ENCODE results near the gene LETM1. TPM values are rescaled to one million over a fixed set of nuclear protein-coding genes. Genes with fewer than 3 reads are reported as not detected.

Gene LETM1
- total and polyA plus RNA-seq, 10 donors, result 6.5 to 47.7 (median 34.7) TPM

DNA sequence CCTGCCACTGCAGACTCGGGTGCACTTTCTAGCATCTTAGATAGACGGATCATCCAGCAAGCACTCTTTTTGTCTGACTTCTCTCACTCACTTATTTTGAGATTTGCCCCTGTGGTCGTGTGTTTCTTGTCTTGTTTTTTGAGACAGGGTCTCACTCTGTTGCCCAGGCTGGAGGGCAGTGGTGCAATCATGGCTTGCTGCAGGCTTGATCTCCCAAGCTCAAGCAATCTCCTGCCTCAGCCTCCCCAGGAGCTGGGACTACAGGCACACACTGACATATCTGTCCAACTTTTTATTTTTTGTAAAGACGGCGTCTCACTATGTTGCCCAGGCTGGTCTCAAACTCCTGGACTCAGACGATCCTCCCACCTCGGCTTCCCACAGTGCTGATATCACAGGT lies 36.1 kb downstream of the LETM1 start:
- intact Hi-C loops (cut with DNase I; ENCODE audit: low total_unique reads), result no loop called here
- DNase-seq, result no peak
- 90 to 96% (median 93%) methylated on average over 7 of the region's 7 CpGs for WGBS, 5 donors

DNA sequence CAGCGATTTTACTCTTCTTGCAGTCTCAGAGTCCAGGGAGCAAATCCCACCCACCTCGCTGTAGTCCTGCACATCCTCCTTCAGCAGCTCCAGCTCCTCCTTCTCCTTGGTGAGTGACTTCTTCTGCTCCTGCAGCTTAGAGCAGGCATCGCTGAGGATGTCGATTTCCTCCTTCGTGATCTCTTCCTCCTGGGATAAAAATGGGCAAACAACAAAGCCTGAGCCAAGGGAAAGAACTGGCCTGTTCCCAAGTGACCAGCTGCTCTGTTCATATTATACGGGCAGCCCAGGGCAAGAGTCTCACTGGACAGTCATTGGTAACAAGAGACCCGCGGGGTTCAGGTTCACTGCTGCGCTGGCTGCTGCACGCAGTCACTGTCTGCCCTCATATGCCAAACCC lies 36.7 kb downstream of the LETM1 start:
- Histone ChIP-seq H3K4me1 (peaks cover 0 to 5% (median 0%) of the 10 kb centered on the region in 6 donors), H3K9me3 (no peaks in the 10 kb centered on the region), H3K4me3 (no peak overlapping the region), H3K27me3 (replicated peaks in 1 of 7) (no peaks in the 10 kb centered on the region), H3K36me3 (peaks cover 5 to 100% (median 96%) of the 10 kb centered on the region in 6 donors), H3K27ac (no peak overlapping the region)
- intact Hi-C loops (cut with DNase I; ENCODE audit: low total_unique reads), result no loop called here
- 87 to 94% (median 91%) methylated on average over 10 of the region's 10 CpGs for WGBS, 5 donors
- DNase-seq, result no peak
- TF ChIP-seq POLR2AphosphoS5 (IDR thresholded peaks at IDR 0.05) (no peak), POLR2A (IDR thresholded peaks at IDR 0.05) (no peak)
- TF ChIP-seq, protein P1, sequence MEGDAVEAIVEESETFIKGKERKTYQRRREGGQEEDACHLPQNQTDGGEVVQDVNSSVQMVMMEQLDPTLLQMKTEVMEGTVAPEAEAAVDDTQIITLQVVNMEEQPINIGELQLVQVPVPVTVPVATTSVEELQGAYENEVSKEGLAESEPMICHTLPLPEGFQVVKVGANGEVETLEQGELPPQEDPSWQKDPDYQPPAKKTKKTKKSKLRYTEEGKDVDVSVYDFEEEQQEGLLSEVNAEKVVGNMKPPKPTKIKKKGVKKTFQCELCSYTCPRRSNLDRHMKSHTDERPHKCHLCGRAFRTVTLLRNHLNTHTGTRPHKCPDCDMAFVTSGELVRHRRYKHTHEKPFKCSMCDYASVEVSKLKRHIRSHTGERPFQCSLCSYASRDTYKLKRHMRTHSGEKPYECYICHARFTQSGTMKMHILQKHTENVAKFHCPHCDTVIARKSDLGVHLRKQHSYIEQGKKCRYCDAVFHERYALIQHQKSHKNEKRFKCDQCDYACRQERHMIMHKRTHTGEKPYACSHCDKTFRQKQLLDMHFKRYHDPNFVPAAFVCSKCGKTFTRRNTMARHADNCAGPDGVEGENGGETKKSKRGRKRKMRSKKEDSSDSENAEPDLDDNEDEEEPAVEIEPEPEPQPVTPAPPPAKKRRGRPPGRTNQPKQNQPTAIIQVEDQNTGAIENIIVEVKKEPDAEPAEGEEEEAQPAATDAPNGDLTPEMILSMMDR (IDR thresholded peaks at IDR 0.05 in 8 of 11, conservative IDR thresholded peaks at IDR 0.05 in 3 of 11), result no peak

More for the DNA sequence above, 36.1 kb downstream of the LETM1 start:
- no peaks in the 10 kb centered on the region for H3K9me3 ChIP-seq
- H3K27me3 ChIP-seq (replicated peaks in 1 of 7), result no peaks in the 10 kb centered on the region
- peaks cover 0 to 5% (median 0%) of the 10 kb centered on the region in 6 donors for H3K4me1 ChIP-seq
- H3K36me3 ChIP-seq, result peaks cover 5 to 100% (median 95%) of the 10 kb centered on the region in 6 donors
- H3K27ac ChIP-seq, result no peak overlapping the region
- no peak for TF ChIP-seq POLR2A (IDR thresholded peaks at IDR 0.05)
- no peak for TF ChIP-seq POLR2AphosphoS5 (IDR thresholded peaks at IDR 0.05)
- TF ChIP-seq, protein P1 (IDR thresholded peaks at IDR 0.05 in 8 of 11, conservative IDR thresholded peaks at IDR 0.05 in 3 of 11), result no peak
- H3K4me3 ChIP-seq, result no peak overlapping the region

DNA sequence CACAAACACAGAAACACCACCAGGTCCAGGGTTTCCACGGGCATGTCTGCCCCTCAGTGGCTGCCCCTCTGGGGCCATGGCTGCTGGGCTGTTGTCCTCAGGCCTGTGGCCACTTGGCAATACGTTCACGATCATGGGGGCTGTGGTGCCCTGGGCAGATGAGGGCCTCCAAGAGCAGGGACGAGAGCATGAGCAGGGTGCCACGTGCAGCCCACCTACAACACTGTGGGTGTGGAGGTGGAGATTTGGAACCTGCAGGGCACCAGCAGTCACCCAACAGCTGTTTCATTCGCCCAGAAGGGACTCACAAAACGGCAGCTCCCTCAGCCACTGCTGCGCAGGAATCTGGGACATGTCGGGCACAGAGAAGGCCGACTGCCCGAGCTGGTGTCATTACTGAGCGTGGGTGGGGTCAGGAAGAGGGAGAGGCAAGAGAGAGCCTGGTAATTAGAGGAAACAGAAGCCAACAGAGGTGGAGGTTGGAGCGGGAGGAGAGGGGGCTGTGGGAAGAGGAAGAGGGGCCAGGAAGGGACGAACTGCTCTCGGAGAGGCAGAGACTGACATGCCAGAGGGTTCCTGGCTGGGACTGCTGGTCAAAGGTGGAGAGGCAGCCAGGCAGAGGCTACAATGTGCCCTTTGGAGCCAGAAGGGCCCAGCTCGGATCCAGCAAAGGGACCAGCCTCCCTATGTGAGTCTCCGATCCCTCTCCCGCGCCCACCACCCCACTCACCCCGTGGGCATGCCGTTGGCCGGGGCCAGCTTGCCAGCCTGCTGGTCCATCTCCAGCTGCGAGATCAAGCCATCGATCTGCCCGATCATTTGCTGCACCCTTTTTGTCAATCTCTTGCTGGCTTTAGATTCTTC lies 39.7 kb downstream of the LETM1 start:
- Histone ChIP-seq H3K4me3 (no peak overlapping the region), H3K27me3 (replicated peaks in 1 of 7) (no peaks in the 10 kb centered on the region), H3K36me3 (peaks cover 0 to 99% (median 80%) of the 10 kb centered on the region in 6 donors), H3K27ac (peak overlapping the region in 1 of 8 donors; percentile 31), H3K9me3 (no peaks in the 10 kb centered on the region), H3K4me1 (peaks cover 0 to 5% (median 0%) of the 10 kb centered on the region in 6 donors)
- no peak for TF ChIP-seq POLR2AphosphoS5 (IDR thresholded peaks at IDR 0.05)
- TF ChIP-seq, protein P1 (IDR thresholded peaks at IDR 0.05 in 8 of 11, conservative IDR thresholded peaks at IDR 0.05 in 3 of 11), result no peak
- TF ChIP-seq POLR2A (IDR thresholded peaks at IDR 0.05), result no peak
- intact Hi-C loops (cut with DNase I; ENCODE audit: low total_unique reads), result no loop called here
- no peak for DNase-seq
- WGBS, 5 donors, result 77 to 89% (median 86%) methylated on average over 22 to 25 of the region's 25 CpGs
